Transverse colon (tissue), 3 donors: Measurements from ENCODE around the gene MYNN.

Source experiments
- CTCF ChIP-seq, 5 experiments: fragments of 200-600 bp in 3 of 5; fragments of 450-650 bp in 2 of 5; sonication (generic) in 3 of 5; IDR thresholded peaks; 1 replicate in 2 of 5; 2 replicates in 3 of 5; pipeline ENCODE4 v1.5.1; 2016 to 2017; ENCODE audit warnings: antibody characterized with exemption in 5 of 5, inconsistent platforms in 3 of 5, mild to moderate bottlenecking in 2 of 5, moderate library complexity in 1 of 5
- EP300 ChIP-seq: sonication (generic); formaldehyde crosslinking; IDR thresholded peaks from one replicate; pipeline ENCODE4 v1.6.1; 2017; ENCODE audit warnings: antibody characterized with exemption, low read depth
- POLR2A ChIP-seq: fragments of 450-650 bp; IDR thresholded peaks from one replicate; pipeline ENCODE4 v1.6.1; 2016; ENCODE audit warnings: antibody characterized with exemption, mild to moderate bottlenecking, moderate library complexity

DNA sequence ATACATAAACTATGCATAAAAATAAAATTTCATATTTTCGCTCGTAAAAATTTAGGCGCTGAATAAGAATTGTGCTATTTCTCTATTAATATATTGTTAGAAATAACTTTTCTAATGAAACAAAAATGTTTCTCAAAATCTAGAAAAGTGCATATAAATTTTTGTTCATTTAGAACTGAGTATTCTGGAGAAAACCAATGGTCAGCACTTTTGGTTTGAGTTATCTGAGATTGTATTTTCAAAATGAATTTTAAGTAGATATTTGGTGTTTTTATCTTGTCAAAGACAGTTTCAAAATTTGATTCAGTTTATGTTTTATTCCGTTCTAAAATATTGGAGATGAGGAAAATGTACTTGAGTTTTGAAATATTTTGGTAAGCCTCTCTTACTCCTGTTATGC lies 13.9 kb downstream of the MYNN start:
- TF ChIP-seq CTCF (IDR thresholded peaks at IDR 0.05) (no peak), POLR2A (no peak), EP300 (no peak)
